NCI-H2029 treated with DMSO at 0.1 percent for 48 hours (cell line): Measurements from ENCODE around the gene VSX1.

Experiments
- DNase-seq: peaks from one replicate; lab custom pipeline; 2025; lab: John Stamatoyannopoulos, UW

VSX1 gene

DNA sequence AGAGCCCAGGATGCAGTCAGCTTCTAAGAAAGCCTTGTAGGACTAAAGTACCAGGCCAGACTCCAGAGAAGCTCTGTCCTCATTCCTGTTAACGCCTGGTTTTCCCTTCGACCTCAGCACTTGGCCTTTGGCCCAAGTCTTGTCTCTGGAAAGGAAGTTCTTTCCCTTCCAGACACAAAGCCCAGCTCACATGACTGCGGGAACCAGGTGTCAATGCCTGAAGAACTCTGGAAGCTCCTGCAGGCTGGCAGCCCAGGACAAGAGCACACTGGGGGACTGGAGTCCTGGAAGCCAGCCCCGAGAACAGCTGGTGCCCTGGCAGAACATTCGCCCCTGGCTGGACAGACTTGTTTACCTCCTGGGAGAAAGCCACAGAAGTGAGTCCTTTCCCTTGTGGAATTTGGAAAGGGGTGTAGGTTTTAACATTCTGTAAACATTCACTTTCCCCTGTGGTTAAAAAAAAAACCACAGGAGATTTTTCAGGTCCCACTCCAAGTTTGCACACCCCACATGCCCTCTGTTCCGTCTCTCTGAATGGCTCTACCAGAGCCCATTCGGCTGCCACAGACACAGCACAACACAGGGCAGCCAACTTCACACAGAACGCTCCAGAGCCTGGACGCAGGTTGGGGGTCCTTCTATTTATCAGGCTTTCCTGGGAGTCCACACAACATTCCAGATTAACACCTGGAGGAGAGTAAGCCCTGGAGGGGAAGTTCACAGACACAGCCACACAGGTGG is 42.1 kb downstream of the VSX1 start:
- peak; percentile 73 for DNase-seq

DNA sequence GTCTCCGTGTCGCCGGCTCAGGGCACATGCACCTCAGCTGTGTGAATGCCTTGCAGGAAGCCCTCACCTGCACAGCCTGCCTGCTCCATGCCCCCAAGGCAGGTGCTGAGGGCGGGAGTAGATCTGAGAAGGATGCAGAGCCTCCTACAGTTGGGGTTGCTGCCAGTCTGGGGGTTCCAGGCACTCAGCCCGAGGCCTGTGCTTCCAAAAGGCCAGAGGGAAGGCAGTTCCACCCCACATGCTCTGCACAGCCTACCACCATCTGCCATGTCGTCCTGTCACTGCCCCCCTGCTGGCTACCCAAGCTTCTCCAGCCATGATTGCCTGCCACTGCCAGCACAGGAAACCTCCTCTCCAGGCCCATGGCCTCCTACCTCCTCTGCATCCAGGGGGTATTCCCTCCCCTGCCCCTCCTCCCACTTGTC is 43.3 kb downstream of the VSX1 start:
- no peak for DNase-seq

DNA sequence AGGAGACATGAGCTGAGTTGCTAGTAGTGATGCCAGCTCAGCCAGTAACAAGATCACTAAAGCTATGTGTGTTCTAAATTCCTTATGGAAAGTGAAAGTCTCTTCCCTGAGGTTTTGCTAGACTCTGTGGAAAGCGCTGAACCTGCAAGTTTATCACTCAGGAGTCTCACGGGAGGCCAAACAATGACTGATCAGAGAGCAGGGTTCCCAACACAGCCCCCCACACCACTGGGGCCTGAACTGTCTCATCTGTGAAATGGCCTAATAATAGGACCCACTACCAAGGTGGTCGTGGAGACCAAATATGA is 43.9 kb downstream of the VSX1 start:
- DNase-seq: no peak

DNA sequence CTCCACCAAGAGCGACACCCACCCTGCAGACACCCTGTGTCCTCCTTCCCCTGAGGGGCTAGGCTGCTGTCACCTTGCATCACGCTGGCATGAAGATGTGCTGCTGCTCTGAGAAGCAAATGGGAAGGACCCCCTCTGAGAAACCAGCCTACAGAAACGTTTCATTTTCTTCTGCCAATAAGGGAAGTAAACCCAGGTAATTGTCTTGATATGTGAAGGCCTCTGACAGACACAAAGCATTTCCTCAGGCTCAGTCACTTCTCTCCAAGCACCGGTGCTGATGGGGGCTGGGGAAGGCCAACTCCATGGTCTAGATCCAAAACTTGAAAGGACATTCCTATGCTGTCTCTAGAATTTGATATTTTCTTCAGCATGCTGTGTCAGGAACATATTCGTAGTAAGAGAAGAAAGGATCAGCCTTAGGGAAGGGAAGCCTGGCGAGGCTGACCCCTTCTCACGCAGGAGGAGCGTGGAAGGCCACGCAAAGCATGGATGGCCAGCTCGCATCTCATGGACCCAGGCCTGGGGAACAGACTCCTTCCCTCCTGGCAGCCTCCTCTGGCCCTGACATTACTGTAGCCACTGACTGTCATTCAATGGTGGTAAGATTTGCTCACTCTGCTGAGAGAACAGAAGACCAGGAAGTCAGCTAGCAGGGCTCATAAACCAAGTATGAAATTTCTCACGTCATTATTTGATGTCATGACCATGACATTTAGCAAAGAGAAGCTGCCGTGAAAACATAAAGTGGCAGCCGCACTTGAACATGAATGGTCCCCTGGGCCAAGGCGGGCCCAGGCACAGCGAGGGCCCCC is 44.4 kb downstream of the VSX1 start:
- no peak for DNase-seq

DNA sequence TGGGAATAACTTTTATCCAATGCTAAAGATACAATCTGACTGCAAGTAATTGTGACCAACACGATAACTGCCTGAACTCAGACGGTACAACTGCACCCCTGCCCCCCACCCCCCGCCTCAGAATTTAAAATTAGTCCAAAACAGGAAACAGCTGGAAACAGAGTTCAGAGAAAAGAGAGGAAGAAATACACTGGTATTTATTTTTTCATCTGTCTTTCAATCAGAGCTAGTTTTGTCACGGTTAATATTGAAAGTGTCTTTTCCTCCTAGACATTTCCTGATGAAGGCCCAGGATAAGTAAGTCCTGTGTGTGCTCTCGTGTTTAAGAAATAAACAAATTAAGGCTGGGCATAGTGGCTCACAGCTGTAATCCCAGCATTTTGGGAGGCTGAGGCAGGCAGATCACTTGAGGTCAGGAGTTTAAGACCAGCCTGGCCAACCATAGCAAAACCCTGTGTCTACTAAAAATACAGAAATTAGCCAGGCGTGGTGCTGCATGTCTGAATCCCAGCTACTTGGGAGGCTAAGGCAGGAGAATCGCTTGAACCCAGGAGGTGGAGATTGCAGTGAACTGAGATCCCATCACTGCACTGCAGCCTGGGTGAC is 45.5 kb downstream of the VSX1 start:
- DNase-seq: no peak

DNA sequence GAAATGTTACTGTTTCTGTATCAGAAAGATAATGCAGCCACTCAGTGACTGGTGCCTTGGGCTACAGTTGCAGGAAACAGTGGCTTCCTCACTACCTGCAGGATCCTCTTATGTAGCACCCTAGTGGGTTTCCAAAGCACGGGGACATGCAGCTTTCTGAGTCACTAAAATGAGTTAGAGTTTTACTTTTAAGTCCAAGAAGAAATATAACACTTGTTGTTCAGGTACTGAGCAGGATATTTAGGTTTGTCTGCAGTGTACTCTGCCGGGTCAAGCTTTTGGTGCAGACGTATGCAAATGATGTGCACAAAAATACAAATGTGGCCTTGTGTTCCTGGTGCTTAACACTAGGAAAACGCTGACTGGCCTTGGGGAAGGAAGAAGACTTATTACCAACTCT is 46.0 kb downstream of the VSX1 start:
- no peak for DNase-seq

DNA sequence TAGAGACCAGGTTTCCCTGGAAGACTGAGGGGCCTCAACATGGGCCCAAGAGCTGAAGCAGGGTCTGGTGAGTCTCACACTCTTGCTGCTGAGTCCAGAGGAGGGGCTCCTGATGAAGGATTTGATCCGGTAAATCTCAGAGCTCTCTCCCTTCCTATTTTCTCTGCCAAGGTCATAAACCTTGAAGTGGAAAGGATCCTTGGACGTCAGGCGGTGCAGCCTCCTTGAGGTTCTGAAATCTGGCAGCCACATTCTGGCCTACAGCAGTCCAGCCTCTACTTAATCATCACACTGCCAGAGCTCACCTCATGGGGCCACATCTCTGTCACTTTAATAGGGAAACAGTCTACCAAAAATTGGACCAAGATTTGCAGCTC is 48.0 kb downstream of the VSX1 start:
- DNase-seq: no peak

DNA sequence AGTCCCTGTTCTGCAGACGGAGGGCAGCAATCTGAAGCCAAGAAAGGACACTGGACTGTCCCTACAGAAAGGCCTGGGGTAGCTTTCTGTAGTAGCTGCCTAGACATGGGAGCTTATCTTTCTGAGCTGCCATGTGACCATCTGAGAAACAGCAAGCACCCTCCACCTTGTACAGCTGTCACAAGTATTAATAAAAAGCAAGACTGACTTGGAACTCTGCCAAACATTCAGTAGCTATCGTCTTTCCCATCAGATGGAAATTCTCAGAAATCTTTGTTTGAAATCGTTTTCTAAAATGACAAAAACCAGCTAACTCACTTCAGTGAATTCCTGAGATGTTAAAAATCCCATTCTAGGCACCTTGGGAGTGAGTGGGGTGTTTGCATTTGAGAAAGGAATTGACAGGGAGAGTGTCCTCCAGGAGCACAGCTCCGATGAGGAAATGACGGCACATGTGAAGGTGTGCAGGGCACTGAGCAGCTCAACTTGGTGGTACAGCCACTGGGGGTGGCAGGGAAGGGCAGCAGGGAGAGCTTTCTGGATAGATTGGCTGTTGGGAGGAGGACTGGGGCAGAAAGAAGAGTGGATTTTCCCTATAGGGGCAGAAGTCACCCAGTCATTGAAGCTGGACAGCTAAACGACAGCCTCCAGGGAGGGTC is 48.5 kb downstream of the VSX1 start:
- no peak for DNase-seq

DNA sequence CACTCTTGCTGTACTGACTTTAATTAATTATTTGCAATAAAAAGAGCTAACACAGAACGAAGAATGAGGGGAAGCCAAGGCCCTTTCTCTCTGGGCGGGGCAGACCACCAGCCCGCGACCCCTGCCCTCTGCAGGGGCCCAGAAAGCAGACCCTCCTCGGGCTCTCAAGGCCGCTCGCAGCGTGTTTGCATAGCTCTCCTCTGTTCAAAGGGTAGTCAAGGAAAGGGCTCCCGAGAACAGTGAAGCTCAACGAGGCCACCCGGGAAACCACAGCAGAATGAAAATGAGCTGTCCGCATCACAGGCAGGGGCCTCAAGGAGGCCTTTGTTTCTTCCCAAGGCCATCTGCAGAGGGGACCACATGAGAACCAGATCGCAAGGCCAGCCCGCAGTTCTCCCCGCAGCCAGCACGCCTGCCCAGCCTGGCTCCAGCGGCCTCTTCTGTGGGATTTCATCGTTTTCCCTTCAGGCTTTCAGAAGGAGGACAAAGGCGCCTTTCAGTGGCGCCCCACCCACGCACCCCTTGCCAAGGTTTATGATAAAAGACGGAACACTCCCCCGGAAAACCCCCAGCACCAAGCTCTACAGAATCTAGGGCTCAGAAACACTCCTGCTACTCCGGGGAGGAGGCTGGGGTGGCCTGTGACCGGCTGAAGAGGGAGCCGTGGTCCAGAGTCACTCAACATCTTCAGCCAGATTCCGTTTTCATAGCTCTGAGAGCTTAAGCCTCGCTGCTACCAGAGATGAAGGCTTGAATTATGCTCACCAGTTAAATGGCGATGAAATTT is 49.3 kb downstream of the VSX1 start:
- DNase-seq: no peak

DNA sequence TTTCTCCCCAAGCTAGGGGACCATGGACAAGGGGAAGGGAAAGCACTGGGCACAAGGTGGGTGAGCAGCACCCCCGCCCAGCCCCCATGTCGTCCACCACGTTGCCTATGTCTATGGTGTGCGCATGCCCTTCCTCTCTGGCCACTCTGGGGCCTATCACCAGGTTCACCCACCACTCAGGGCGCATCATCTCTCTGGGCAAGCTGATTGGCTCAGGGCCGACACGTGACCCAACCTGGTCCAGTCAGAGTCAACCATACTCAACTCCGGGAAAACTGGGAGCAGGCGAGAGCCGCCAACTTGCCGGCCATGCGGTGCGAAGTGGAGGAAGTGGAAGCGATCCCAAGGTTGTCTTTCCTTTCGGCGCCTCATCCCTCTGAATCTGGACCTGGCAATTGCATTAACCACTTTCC is 49.9 kb downstream of the VSX1 start:
- no peak for DNase-seq

DNA sequence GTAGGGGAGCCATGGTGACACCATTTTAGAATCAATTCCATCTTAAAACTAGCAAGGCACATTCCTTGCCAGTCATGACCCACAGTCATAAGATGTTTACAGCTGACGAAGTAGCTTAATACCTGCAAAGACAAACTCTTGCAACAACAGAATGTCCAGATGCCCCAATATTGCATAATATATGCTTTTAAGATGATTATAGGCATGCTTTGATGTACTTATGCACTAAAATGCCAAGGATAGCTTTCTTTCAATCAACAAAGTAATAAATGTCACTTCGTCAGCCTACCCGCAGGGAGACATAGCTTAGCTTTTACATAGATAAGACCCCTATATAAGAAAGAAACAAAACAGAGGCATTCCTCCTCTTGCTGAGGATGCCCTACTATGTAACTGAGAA is 50.7 kb downstream of the VSX1 start:
- DNase-seq: no peak

DNA sequence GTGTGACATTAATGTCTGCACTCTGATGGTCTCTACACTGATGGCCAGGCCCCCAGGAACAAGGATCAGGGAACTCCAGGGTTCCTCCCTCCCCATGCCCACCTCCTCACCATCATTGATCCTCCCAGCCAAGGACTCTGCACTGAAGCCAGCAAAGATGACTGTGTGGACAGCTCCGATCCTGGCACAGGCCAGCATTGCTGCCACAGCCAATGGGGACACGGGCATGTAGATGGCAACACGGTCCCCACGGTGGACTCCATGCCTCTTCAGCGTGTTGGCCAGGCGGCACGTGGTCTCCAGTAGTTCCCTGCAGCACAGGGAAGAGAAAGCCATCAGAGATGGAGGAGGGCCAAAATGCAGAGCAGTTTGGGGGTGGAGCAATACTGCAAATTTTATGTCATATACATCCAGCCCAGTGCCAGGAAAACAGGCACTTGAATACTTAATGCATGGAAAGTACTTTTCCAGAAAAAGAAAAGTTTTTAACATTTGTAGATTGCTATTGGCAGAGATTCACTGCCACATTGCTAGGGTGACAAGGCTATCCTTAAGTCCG is 51.2 kb downstream of the VSX1 start:
- DNase-seq: no peak

DNA sequence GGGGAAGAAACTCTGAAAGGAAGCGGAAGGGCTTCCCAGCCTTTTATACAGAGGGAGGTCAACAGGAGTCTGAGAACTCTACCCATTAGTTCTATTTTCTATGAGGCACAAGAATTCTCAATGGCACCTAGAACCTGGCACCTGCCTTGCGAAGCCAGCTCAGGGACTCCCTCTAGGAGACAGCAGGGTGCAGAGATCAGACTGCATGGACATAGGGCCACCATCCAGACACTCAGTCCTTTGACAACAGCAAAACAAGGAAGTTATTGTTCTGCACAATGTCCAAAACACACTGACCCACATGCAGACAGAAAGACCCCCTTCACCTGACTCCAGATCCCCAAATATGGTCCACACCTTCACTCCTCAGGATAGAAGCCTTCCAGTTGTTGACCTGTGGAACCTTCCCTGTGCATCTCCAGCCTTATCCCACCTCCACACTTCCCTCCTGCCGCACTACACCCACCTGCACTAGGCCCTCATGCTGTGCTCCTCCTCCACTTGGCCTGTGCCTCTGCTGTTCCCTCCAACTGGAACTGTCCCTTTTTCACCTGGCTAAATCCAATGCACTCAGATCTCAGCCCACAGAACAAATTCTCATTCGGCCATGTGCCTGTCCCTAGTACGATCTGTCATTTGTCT is 51.8 kb downstream of the VSX1 start:
- DNase-seq: no peak

DNA sequence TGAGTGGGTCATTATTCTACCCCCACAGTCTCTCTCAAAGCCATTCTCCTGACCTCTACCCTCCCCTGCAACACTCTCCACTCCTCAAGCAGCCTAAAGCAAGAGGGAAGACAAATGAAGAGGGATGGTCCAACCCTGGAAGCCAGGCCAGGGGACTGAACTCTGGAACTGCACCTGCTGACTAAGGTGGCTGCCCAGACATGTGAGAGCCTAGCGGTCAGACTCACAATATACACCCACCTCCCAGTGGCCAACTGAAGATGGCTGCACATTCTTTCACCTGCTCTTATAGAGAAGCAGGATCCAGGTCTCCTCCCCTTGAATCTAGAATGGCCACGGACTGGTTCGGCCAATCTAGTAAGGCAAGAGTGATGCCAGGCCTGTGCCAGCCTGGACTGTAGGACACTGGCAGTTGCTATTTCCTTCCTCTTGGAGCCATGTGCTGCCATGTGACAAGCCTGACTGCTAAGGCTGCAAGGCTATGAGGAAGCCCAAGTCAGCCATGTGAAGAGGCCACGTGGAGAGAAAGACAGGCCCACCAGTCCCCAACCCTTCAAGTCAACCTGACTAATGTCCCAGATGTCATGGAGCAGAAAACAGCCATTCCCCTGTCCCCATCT is 55.8 kb downstream of the VSX1 start:
- DNase-seq: no peak
